Uterus (tissue), 4 donors: ENCODE data around the gene SYNGR2. TPM values are rescaled to one million over a fixed set of nuclear protein-coding genes. Genes with fewer than 3 reads are reported as not detected.
"Not testable (repeated sequence)": the region's sequence is repeated elsewhere in the genome, so short reads cannot be mapped to it uniquely, and the experiment has no call there.

Experiments used
- DNase-seq, 2 donors: peaks; one replicate each; pipeline ENCODE4 v3.0.0-alpha.2; 2019 to 2020
- H3K27ac ChIP-seq, 2 donors: fragments of 200-600 bp; sonication (generic); 1 replicate in 1 of 2; 2 replicates in 1 of 2; pipeline ENCODE4 v1.5.1; 2016 to 2018
- H3K27me3 ChIP-seq, 2 donors: fragments of 200-600 bp; sonication (generic); one replicate each; pipeline ENCODE4 v1.5.1; 2018 to 2019; ENCODE audit warnings: control low read depth in 1 of 2
- H3K36me3 ChIP-seq, 2 donors: fragments of 200-600 bp; sonication (generic); one replicate each; pipeline ENCODE4 v1.5.1; 2019; ENCODE audit warnings: control low read depth in 1 of 2
- H3K4me1 ChIP-seq, 2 donors: fragments of 200-600 bp; sonication (generic); one replicate each; pipeline ENCODE4 v1.5.1; 2018 to 2019; ENCODE audit warnings: control low read depth in 1 of 2
- H3K4me3 ChIP-seq, 2 donors: fragments of 200-600 bp; sonication (generic); 1 replicate in 1 of 2; 2 replicates in 1 of 2; pipeline ENCODE4 v1.5.1; 2018 to 2019; ENCODE audit warnings: mild to moderate bottlenecking in 1 of 2
- H3K9me3 ChIP-seq, 2 donors: fragments of 200-600 bp; sonication (generic); one replicate each; pipeline ENCODE4 v1.5.1; 2019; ENCODE audit warnings: control low read depth in 1 of 2
- CTCF ChIP-seq, 4 experiments: fragments of 200-600 bp in 2 of 4; fragments of 450-650 bp in 2 of 4; sonication (generic) in 2 of 4; IDR thresholded peaks; one replicate each; pipeline ENCODE4 v1.5.1; 2016 to 2019; ENCODE audit warnings: antibody characterized with exemption in 4 of 4, mild to moderate bottlenecking in 2 of 4, moderate library complexity in 1 of 4
- POLR2A ChIP-seq, 2 donors: fragments of 450-650 bp; IDR thresholded peaks; one replicate each; pipeline ENCODE4 v1.6.1; 2016; ENCODE audit warnings: antibody characterized with exemption in 2 of 2, mild to moderate bottlenecking in 1 of 2, moderate library complexity in 1 of 2
- intact Hi-C: fragments of 100-400 bp; cut with DNase I; formaldehyde crosslinking; loops from one replicate; pipeline ENCODE4 v1.15.1; 2023; ENCODE audit warnings: low total_unique reads
- total RNA-seq, 4 donors: library from RNA; depleted of rRNA in 3 of 4; stranded (reverse); fragments of >200 nt in 3 of 4; gene quantifications; one replicate each; pipeline versions ENCODE4 v1.1.0 to v1.2.4, GENCODE V29; 2014 to 2023
- donor health status: DM: yes; HTN: yes; CAD: no.

The SYNGR2 gene
- total RNA-seq, 4 donors from 2014 or later, result 16.7 to 83.2 (median 49.1) TPM

- H3K4me3 ChIP-seq, result no peak overlapping the region
- intact Hi-C loops, result no loop called here
- TF ChIP-seq CTCF (IDR thresholded peaks at IDR 0.05) (no peak), POLR2A (IDR thresholded peaks at IDR 0.05) (no peak)
Measured at GRCh38 chr17:78135858-78136500, 32.4 kb upstream of the SYNGR2 start.

GRCh38 chr17:78137392-78138203, 30.8 kb upstream of the SYNGR2 start:
- no peak overlapping the region for H3K4me3 ChIP-seq
- H3K9me3 ChIP-seq, result no peaks in the 10 kb centered on the region
- H3K4me1 ChIP-seq, result no peaks in the 10 kb centered on the region
- no peak overlapping the region for H3K27ac ChIP-seq
- DNase-seq, result no peak
- intact Hi-C loops, result no loop called here
- no peak for TF ChIP-seq CTCF (IDR thresholded peaks at IDR 0.05)
- no peak for TF ChIP-seq POLR2A (IDR thresholded peaks at IDR 0.05)
- no peaks in the 10 kb centered on the region for H3K36me3 ChIP-seq
- H3K27me3 ChIP-seq, result no peaks in the 10 kb centered on the region

More at GRCh38 chr17:78135858-78136500, 32.4 kb upstream of the SYNGR2 start:
- DNase-seq, result no peak
- H3K27me3 ChIP-seq, result no peaks in the 10 kb centered on the region
- no peak overlapping the region for H3K27ac ChIP-seq
- H3K4me1 ChIP-seq, result no peaks in the 10 kb centered on the region
- H3K36me3 ChIP-seq, result no peaks in the 10 kb centered on the region
- no peaks in the 10 kb centered on the region for H3K9me3 ChIP-seq

GRCh38 chr17:78138204-78139060, 29.9 kb upstream of the SYNGR2 start:
- intact Hi-C loops, result no loop called here
- Histone ChIP-seq H3K36me3 (no peaks in the 10 kb centered on the region), H3K27ac (no peak overlapping the region), H3K4me1 (no peaks in the 10 kb centered on the region), H3K9me3 (no peaks in the 10 kb centered on the region), H3K27me3 (no peaks in the 10 kb centered on the region), H3K4me3 (no peak overlapping the region)
- TF ChIP-seq CTCF (IDR thresholded peaks at IDR 0.05) (no peak), POLR2A (IDR thresholded peaks at IDR 0.05) (no peak)
- no peak for DNase-seq

- H3K4me3 ChIP-seq, intact Hi-C loops, H3K4me1 ChIP-seq, H3K27me3 ChIP-seq, H3K9me3 ChIP-seq, DNase-seq, H3K36me3 ChIP-seq, H3K27ac ChIP-seq: not testable (repeated sequence)
Measured at GRCh38 chr17:78139861-78140168, 28.6 kb upstream of the SYNGR2 start.

- peak; percentile 20 to 57 for TF ChIP-seq POLR2A (IDR thresholded peaks at IDR 0.05)
- no peak for TF ChIP-seq CTCF (IDR thresholded peaks at IDR 0.05)
- Histone ChIP-seq H3K4me1 (peaks cover 0 to 4% of the 10 kb centered on the region in 2 donors), H3K27ac (peak overlapping the region in 1 of 2 donors; percentile 5), H3K27me3 (no peaks in the 10 kb centered on the region), H3K36me3 (no peaks in the 10 kb centered on the region), H3K4me3 (no peak overlapping the region), H3K9me3 (no peaks in the 10 kb centered on the region)
- intact Hi-C loops, result no loop called here
- DNase-seq, result peak; percentile 83 to 87
Measured at GRCh38 chr17:78140169-78141051, 28.0 kb upstream of the SYNGR2 start.
